Neural progenitor cell (in vitro differentiated cells): ENCODE data around the gene MRPS22.

ENCODE experiments used
- CTCF ChIP-seq: fragments of 200-600 bp; sonication (generic); IDR thresholded peaks from 2 replicates; pipeline ENCODE4 v1.5.1; 2017; ENCODE audit warnings: antibody characterized with exemption, mild to moderate bottlenecking
- EZH2 ChIP-seq: fragments of 200-600 bp; sonication (generic); IDR thresholded peaks from 2 replicates; pipeline ENCODE4 v1.6.1; 2017; ENCODE audit warnings: antibody characterized with exemption, mild to moderate bottlenecking, moderate library complexity

GRCh38 chr3:139326707-139327106 is 17.1 kb upstream of the MRPS22 start:
- TF ChIP-seq CTCF: no peak
- no peak for TF ChIP-seq EZH2
